Right renal pelvis (tissue), 4 donors: ENCODE data around the gene LGALS13. TPM values are rescaled to one million over a fixed set of nuclear protein-coding genes. Genes with fewer than 3 reads are reported as not detected.

ENCODE experiments used
- DNase-seq, 4 donors: peaks; one replicate each; pipeline ENCODE4 v3.0.0-alpha.2; 2013; ENCODE audit warnings: low read depth in 4 of 4, low spot score in 3 of 4, missing footprints in 1 of 4
- polyA plus RNA-seq, 4 donors: library from polyadenylated mRNA; unstranded; fragments of 120-200 nt; gene quantifications; one replicate each; pipeline ENCODE4 v1.2.1, GENCODE V29; 2013; ENCODE audit not compliant: insufficient read length in 4 of 4

Gene LGALS13
- polyA plus RNA-seq = not detected

- DNase-seq = no peak
Observed at GRCh38 chr19:39602224-39602623, at the start of gene LGALS13. TSS of gene LGALS13 (plus strand) at chr19:39602524. CDS start at chr19:39602569, 45 bp downstream.

DNA sequence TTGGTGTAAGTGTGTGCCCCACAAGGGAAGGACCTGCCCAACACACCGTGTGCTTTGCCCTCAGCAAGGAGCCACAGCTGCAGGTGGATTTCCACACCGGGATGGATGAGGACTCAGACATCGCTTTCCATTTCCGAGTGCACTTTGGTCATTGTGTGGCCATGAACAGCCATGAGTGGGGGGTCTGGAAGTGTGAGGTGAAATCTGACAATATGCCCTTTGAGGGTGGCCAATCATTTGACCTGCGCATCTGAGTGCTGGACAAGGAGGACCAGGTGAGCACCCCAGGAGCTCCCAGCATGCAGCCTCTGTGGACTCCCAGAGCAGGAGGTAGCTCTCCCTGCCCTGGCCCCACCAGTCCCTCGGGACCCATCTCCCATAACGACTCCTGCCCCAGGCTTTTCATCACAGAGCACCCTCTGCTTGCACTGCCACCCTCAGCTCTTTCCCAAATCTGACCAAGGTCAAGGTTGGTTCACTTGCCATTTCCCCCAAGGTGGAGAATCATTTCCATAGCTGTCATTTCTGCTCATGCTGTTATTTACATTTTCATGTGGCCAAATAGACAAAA is 49.2 kb upstream of the LGALS13 start:
- DNase-seq = no peak

GRCh38 chr19:39554701-39555311 is 47.5 kb upstream of the LGALS13 start:
- no peak for DNase-seq

- no peak for DNase-seq
Observed at GRCh38 chr19:39555883-39556282, 46.4 kb upstream of the LGALS13 start.

DNA sequence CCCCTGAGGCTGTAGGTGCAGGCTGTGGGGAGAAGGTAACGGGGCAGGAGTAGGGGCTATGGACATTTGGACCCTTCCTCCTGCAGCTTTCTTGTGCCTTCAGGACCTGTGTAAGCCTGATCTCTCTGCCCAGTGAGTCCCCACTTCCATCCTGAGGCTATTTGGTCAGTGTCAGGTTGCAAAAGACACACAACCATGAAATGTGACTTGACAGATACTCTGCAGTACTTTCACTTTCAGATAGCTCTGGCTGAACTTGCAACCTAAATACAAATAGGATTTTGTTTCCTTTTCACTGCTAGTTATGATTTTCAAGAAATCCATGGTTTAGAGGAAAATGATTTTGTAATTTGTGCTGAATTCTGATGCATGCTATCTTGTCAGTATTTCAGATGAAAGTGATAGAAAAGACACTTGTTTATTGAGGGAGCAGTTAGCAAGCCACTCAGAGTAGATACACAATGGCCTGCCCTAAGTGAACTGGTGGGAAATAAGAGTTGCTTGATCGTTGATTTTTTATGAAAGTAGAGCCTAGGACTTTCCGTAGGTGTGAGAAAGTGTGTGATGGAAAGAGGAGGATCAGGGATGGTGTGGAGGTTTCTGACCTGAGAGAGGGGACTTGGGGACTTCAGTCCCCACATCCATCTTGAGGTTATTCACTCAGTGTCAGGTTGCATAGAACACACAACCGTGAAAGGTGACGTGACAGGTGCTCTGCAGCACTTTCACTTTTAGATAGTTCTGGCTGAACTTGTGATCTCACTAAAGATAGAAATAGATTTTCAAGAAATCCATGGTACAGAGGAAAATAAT is 44.3 kb upstream of the LGALS13 start:
- DNase-seq = peak in 3 of 4 donors; percentile 9 to 22 (median 17)

DNA sequence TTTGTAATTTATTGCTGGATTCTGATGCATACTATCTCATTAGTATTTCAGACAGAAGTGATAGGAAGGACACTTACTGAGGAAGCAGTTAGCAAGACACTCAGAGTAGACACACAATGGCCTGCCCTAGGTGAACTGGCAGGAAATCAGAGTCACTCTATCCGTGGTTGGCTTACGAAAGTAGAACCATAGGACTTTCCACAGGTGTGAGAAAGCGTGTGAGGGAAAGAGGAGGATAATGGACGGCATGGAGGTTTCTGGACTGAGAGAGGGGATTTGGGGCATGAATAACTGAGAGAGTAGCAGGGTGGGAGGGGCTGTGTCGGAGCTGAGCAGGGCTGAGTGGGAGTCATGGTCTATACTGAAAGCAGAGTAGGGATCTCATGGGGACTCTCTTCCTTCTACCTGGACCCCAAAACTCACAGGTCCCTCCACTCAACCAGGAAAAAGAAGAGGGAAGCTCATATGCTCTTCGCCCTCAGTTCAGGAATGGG is 43.7 kb upstream of the LGALS13 start:
- no peak for DNase-seq

- no peak for DNase-seq
Observed at GRCh38 chr19:39563408-39563807, 38.9 kb upstream of the LGALS13 start.

- DNase-seq = no peak
Observed at GRCh38 chr19:39566064-39566463, 36.3 kb upstream of the LGALS13 start.

- DNase-seq = no peak
Observed at GRCh38 chr19:39568604-39569003, 33.7 kb upstream of the LGALS13 start.

GRCh38 chr19:39582442-39582841 is 19.9 kb upstream of the LGALS13 start:
- DNase-seq = no peak

- no peak for DNase-seq
Observed at GRCh38 chr19:39582891-39583625, 19.3 kb upstream of the LGALS13 start.

DNA sequence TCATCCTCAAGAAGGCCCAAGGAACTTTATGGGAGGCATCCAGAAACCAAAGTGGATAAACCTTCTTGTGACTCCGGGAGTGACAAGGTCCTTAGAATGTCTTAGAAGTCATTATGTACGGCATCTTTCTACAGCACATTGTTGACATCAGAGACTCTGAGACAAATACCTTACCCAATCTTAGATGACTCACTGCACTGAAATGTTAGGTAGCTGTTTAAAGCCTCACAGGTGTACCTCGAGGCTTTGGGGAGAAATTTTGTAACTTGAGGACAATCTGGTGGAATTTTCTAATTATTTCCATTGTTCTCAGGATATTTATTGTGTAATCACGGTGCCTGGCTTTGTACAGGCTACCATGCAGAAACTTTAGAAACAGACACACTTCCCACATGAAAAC is 14.8 kb upstream of the LGALS13 start:
- no peak for DNase-seq

DNA sequence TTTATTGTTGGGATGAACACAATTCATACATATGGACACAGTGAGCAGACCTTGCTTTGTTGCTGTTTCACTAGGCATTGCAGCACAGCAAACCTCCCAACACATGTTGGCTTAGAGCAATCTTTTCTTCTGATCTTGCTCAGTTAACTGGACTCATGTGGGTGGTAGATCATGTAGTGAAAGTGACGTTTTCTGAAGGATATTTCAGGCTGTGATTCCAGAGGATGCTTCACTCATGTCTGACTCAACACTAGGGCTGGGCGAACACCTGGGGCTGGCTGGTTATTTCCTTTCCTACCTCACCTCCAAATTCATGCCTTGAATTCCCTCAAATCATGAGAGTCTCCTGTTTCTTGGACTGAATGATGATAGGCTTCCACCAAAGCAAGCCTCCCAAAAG is 14.3 kb upstream of the LGALS13 start:
- DNase-seq = no peak

- peak in 2 of 4 donors; percentile 2 to 5 for DNase-seq
Observed at GRCh38 chr19:39590265-39590664, 12.1 kb upstream of the LGALS13 start.

- DNase-seq = no peak
Observed at GRCh38 chr19:39592381-39592780, 9.9 kb upstream of the LGALS13 start.

DNA sequence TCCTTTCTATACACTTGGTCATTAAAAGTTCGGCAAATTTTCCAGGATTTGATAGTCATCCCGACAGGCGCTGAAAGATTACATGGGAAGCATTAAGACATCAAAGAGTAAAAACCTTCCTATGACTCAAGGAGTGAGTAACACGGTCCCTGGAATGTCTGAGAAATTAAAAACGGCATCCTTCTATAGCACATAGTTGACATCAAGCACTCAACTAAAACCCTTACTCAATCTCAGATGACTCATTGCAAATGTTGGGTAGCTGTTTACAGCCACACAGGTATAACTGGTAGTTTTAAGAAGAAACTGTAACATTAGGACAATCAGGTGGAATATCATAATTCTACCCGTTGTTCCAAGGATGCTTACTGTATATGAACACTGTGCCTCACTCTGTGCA is 6.4 kb upstream of the LGALS13 start:
- DNase-seq = no peak

GRCh38 chr19:39596911-39597310 is 5.4 kb upstream of the LGALS13 start:
- DNase-seq = no peak

DNA sequence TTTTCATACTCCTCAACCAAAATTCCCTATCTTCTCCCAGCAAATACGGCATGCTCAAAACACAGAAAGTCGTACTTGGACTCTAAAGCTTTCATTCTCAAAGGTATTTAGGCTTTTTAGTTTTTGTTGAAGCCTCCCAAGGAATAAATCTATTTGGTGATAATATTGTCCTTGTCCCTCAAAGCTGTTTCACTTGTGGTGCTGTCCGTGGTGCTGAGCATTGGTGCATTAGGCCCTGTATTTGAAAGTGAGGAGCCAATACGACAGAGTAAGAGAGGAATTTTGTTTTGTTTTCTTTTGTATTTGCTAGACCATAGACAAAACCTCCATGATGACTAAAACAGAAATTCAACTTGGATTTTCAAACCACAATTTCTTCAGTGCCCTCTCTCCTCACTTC is 3.2 kb upstream of the LGALS13 start:
- peak; percentile 7 to 45 (median 22) for DNase-seq

GRCh38 chr19:39603825-39604224 is 1.5 kb downstream of the LGALS13 start:
- no peak for DNase-seq

GRCh38 chr19:39607021-39607420 is 4.7 kb downstream of the LGALS13 start:
- DNase-seq = no peak

GRCh38 chr19:39607561-39607960 is 5.2 kb downstream of the LGALS13 start:
- no peak for DNase-seq
